GM06990 (cell line): ENCODE measurements around the gene CAPZB.

ENCODE experiments used
- DNase-seq: peaks from one replicate; pipeline ENCODE4 v3.0.0-alpha.2; 2011; ENCODE audit not compliant: insufficient read length; ENCODE audit errors: extremely low read depth
- H3K27me3 ChIP-seq: replicated peaks from 2 replicates; pipeline ENCODE4 v1.6.0; 2011; ENCODE audit warnings: low read length; ENCODE audit not compliant: control insufficient read depth, insufficient read depth
- H3K36me3 ChIP-seq: 2 replicates; pipeline ENCODE4 v1.5.1; 2011; ENCODE audit warnings: low read length; ENCODE audit not compliant: control insufficient read depth, insufficient read depth
- H3K4me3 ChIP-seq: replicated peaks from 2 replicates; pipeline ENCODE4 v1.5.1; 2011; ENCODE audit warnings: low read depth, mild to moderate bottlenecking, control low read depth, low read length
- TF ChIP-seq, protein P1 (sequence below): IDR thresholded peaks from 2 replicates; pipeline ENCODE4 v1.5.1; 2011; ENCODE audit warnings: low read length, control low read depth, mild to moderate bottlenecking, inconsistent platforms; ENCODE audit not compliant: insufficient read depth, poor library complexity, severe bottlenecking

CAPZB gene

DNA sequence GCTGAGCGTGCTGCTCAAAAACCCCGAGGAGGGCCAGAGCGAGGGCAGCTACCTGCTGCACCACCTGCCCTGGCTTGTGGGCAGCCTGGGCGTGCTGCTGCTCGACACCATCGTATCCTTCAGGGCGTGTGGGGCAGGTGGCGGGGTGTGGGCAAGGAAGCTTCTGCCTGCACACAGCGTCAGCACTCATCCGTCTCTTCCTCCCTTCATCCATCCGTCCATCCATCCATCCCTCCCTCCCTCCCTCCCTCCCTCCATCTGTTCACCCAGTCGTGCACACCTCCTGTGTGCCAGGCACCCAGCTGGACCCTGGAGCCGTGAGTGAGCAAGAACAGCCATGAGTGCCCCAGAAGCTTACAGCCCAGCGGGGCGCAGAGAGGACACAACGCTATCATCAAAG, 158.0 kb downstream of the CAPZB start:
- DNase-seq, result no peak
- H3K36me3 ChIP-seq, result peaks cover 6% of the 10 kb centered on the region
- TF ChIP-seq, protein P1, sequence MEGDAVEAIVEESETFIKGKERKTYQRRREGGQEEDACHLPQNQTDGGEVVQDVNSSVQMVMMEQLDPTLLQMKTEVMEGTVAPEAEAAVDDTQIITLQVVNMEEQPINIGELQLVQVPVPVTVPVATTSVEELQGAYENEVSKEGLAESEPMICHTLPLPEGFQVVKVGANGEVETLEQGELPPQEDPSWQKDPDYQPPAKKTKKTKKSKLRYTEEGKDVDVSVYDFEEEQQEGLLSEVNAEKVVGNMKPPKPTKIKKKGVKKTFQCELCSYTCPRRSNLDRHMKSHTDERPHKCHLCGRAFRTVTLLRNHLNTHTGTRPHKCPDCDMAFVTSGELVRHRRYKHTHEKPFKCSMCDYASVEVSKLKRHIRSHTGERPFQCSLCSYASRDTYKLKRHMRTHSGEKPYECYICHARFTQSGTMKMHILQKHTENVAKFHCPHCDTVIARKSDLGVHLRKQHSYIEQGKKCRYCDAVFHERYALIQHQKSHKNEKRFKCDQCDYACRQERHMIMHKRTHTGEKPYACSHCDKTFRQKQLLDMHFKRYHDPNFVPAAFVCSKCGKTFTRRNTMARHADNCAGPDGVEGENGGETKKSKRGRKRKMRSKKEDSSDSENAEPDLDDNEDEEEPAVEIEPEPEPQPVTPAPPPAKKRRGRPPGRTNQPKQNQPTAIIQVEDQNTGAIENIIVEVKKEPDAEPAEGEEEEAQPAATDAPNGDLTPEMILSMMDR, result no peak
- H3K4me3 ChIP-seq, result no peak overlapping the region
- H3K27me3 ChIP-seq, result no peaks in the 10 kb centered on the region

DNA sequence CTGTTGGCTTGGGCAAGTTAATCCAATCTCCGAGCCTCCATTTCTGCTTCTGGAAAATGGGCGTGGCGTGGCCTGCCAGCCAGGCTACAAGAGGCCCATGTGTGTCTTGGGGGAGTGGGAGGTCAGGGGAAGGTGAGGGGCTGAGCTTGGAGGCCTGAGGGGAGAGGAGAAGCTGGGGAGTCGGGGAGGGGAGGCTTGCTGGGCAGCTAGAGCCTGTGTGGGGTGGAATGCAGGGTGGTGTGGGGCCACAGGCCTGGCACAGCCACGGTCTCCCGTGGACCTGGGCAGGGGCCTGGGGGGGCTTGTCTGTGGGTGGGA, 158.6 kb downstream of the CAPZB start:
- TF ChIP-seq, protein P1, result no peak
- no peak for DNase-seq
- no peaks in the 10 kb centered on the region for H3K27me3 ChIP-seq
- H3K36me3 ChIP-seq, result peaks cover 6% of the 10 kb centered on the region
- H3K4me3 ChIP-seq, result no peak overlapping the region

DNA sequence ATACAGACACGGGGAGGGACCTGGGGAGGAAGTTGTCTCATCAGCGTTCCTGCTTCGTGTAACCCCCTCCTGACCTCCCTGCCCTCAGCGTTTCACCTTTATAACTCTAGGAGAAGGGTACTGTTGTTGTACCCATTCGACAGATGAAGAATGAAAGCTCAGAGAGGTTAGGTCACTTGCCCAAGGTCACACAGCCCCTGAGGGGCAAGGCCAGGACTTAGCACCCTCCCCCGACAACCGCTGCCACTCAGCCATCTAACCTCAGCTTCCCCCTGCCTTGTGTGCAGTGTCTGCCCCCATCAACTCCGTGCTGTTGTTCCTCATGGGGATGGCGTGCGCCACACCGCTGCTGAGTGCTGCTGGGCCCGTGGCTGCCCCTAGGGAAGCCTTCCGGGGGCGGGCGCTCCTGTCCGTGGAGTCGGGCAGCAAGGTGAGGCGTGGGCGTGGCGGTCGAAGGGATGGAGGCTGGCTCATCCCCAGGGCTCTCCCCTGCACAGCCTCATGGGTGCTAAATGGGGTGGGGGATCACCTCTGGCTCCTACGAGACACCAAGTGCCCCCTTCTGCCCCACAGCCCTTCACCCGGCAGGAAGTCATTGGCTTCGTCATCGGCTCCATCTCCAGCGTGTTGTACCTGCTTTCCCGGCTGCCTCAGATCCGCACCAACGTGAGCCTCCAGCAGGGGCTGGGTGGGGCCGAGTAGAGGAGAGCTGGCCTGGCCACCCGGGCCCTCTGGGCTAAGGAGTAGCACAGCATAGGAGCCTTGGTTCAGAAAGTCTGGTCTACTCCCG, 159.2 kb downstream of the CAPZB start:
- DNase-seq, result no peak
- no peak overlapping the region for H3K4me3 ChIP-seq
- peaks cover 6% of the 10 kb centered on the region for H3K36me3 ChIP-seq
- H3K27me3 ChIP-seq, result no peaks in the 10 kb centered on the region
- TF ChIP-seq, protein P1, result no peak

DNA sequence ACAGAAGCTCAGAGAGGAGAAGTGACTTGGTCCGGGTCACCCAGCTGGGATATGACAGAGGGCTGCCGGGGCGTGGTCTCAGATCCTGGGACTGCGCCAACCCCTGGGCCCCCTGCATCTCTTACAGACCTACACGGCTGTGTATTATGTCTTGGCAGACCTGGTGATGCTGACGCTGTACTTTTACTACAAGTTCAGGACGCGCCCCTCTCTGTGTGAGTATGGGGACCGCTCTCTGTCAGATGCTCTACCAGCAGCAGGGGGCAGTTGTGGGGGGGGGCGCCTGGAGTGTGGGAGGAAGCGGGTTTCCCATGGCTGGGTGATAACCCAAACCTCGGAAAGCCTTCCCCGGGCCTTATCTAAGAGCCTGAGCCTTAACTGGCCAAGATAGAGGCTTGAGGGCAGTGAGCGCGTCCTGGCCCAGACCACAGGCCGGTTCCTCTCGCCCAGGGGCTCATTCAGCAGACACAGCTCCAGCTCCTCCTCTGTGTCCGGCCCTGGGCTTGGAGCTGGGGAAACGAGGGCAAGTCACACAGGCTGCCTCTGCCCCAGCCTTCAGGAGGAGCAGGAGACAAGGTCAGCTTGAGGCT, 159.9 kb downstream of the CAPZB start:
- no peak overlapping the region for H3K4me3 ChIP-seq
- H3K36me3 ChIP-seq, result peaks cover 6% of the 10 kb centered on the region
- TF ChIP-seq, protein P1, result no peak
- H3K27me3 ChIP-seq, result no peaks in the 10 kb centered on the region
- no peak for DNase-seq

DNA sequence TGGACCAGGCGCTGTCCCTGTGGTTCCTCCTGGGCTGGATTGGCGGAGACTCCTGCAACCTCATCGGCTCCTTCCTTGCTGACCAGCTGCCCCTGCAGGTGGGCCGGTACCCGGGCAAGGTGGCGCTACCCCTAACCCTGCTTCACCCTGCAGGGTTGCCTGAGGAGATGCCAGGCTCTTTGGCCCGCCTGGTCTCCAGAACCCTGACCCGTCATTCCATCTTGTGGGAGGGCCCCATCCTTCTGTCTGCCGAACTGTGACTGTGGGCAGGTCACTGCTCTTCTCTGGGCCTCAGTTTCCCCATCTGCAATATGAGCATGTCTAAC, 160.7 kb downstream of the CAPZB start:
- Histone ChIP-seq H3K36me3 (peaks cover 6% of the 10 kb centered on the region), H3K4me3 (no peak overlapping the region), H3K27me3 (no peaks in the 10 kb centered on the region)
- DNase-seq, result no peak
- TF ChIP-seq, protein P1, result no peak
